GM23338 (cell line): ENCODE measurements around the gene MYADM. TPM values are rescaled to one million over a fixed set of nuclear protein-coding genes. Genes with fewer than 3 reads are reported as not detected.

Experiments used
- ATAC-seq: fragments of 200-7000 bp; cut with Tn5 transposase; 3 replicates; pipeline ENCODE4 v1.9.1; 2020
- DNase-seq: peaks from one replicate; pipeline ENCODE4 v3.0.0-alpha.2; 2015; ENCODE audit warnings: low spot score
- H2AFZ ChIP-seq: fragments of 200-600 bp; sonication (generic); 2 replicates; pipeline ENCODE4 v1.8.0; 2016; ENCODE audit warnings: antibody characterized with exemption, mild to moderate bottlenecking, moderate library complexity
- H3F3A ChIP-seq: fragments of 200-600 bp; sonication (generic); replicated peaks from 2 replicates; pipeline ENCODE4 v1.8.0; 2017; ENCODE audit warnings: antibody characterized with exemption, mixed run types, low read depth
- H3K27ac ChIP-seq: fragments of 200-600 bp; sonication (generic); 2 replicates; pipeline ENCODE4 v1.6.1; 2016; ENCODE audit warnings: low read depth
- H3K27me3 ChIP-seq: fragments of 200-600 bp; sonication (generic); 2 replicates; pipeline ENCODE4 v1.8.0; 2016; ENCODE audit warnings: mild to moderate bottlenecking, mixed run types, moderate library complexity; ENCODE audit not compliant: insufficient read depth
- H3K36me3 ChIP-seq: fragments of 200-600 bp; sonication (generic); 2 replicates; pipeline ENCODE4 v1.8.0; 2016; ENCODE audit warnings: mild to moderate bottlenecking; ENCODE audit not compliant: insufficient read depth
- H3K4me1 ChIP-seq: fragments of 200-600 bp; sonication (generic); 2 replicates; pipeline ENCODE4 v1.8.0; 2016; ENCODE audit warnings: mild to moderate bottlenecking, moderate library complexity; ENCODE audit not compliant: insufficient read depth
- H3K4me2 ChIP-seq: fragments of 200-600 bp; sonication (generic); 2 replicates; pipeline ENCODE4 v1.7.1; 2017; ENCODE audit warnings: mixed run types
- H3K4me3 ChIP-seq: fragments of 200-600 bp; sonication (generic); 2 replicates; pipeline ENCODE4 v1.6.1; 2016; ENCODE audit warnings: mixed run types
- H3K79me2 ChIP-seq: fragments of 200-600 bp; sonication (generic); replicated peaks from 2 replicates; pipeline ENCODE4 v1.8.0; 2017; ENCODE audit warnings: mild to moderate bottlenecking; ENCODE audit not compliant: insufficient read depth
- H3K9me2 ChIP-seq: fragments of 200-600 bp; sonication (generic); 2 replicates; pipeline ENCODE4 v1.8.0; 2017; ENCODE audit not compliant: insufficient read depth
- H4K20me1 ChIP-seq: fragments of 200-600 bp; sonication (generic); replicated peaks from 2 replicates; pipeline ENCODE4 v1.8.0; 2017; ENCODE audit warnings: mild to moderate bottlenecking; ENCODE audit not compliant: insufficient read depth
- H3K27ac Mint-ChIP-seq: 2 replicates; pipeline ENCODE4 v1.8.0; 2020; ENCODE audit warnings: inconsistent platforms, mild to moderate bottlenecking, moderate library complexity, mixed read lengths
- H3K27me3 Mint-ChIP-seq: 3 replicates; pipeline ENCODE4 v1.8.0; 2022; ENCODE audit warnings: low read depth, mild to moderate bottlenecking, moderate library complexity, mixed read lengths, inconsistent platforms; ENCODE audit not compliant: insufficient read depth, poor library complexity
- H3K36me3 Mint-ChIP-seq: 3 replicates; pipeline ENCODE4 v1.8.0; 2021; ENCODE audit warnings: low read depth, mild to moderate bottlenecking, inconsistent platforms, moderate library complexity, mixed read lengths
- H3K4me1 Mint-ChIP-seq: 3 replicates; pipeline ENCODE4 v1.8.0; 2020; ENCODE audit warnings: mild to moderate bottlenecking, inconsistent platforms, mixed read lengths
- H3K4me3 Mint-ChIP-seq: 3 replicates; pipeline ENCODE4 v1.8.0; 2021; ENCODE audit warnings: moderate library complexity, mild to moderate bottlenecking, inconsistent platforms, mixed read lengths
- H3K9me3 Mint-ChIP-seq: 3 replicates; pipeline ENCODE4 v1.8.0; 2020; ENCODE audit warnings: moderate library complexity, mild to moderate bottlenecking, inconsistent platforms, mixed read lengths
- CTCF ChIP-seq, 2 experiments: fragments of 200-600 bp in 1 of 2; sonication (generic) in 1 of 2; conservative IDR thresholded peaks; 2 replicates each; pipeline versions ENCODE4 v1.5.1 to v1.6.1; 2016 to 2017; ENCODE audit warnings: antibody characterized with exemption in 2 of 2, low read depth in 2 of 2, mild to moderate bottlenecking in 2 of 2, moderate library complexity in 1 of 2
- EZH2 ChIP-seq: fragments of 200-600 bp; sonication (generic); IDR thresholded peaks from one replicate; pipeline ENCODE4 v1.8.0; 2017; ENCODE audit warnings: antibody characterized with exemption, mild to moderate bottlenecking, low read depth; ENCODE audit not compliant: unreplicated experiment
- NANOG ChIP-seq: IDR thresholded peaks from 2 replicates; pipeline ENCODE4 v1.6.1; 2016; ENCODE audit warnings: antibody characterized with exemption, borderline replicate concordance
- STAT1 ChIP-seq: IDR thresholded peaks from one replicate; pipeline ENCODE4 v1.6.1; 2016; ENCODE audit warnings: antibody characterized with exemption; ENCODE audit not compliant: unreplicated experiment
- ZNF114 ChIP-seq: fragments of 250-450 bp; sonication (Bioruptor Pico); IDR thresholded peaks from 2 replicates; pipeline ENCODE4 v1.5.0; 2020; ENCODE audit warnings: mild to moderate bottlenecking, moderate library complexity
- polyA plus RNA-seq: library from polyadenylated mRNA; unstranded; fragments of >200 nt; fragmentation: Nextera tagmentation; extraction: Ambion mirVana; gene quantifications from 2 replicates; pipeline ENCODE4 v1.2.1, GENCODE V29; 2016
- total RNA-seq: library from RNA; depleted of rRNA; stranded (reverse); fragments of >200 nt; shearing (Covaris generic); gene quantifications from 2 replicates; pipeline ENCODE4 v1.2.3, GENCODE V29; 2014
- TF ChIP-seq, protein P1 (sequence below): fragments of 250-450 bp; sonication (Bioruptor Pico); IDR thresholded peaks from 2 replicates; pipeline ENCODE4 v1.5.0; 2020; ENCODE audit warnings: mild to moderate bottlenecking, moderate library complexity
- TF ChIP-seq, protein P2 (sequence below): IDR thresholded peaks from 2 replicates; pipeline ENCODE4 v1.6.1; 2016; ENCODE audit warnings: antibody characterized with exemption

The MYADM gene
- total and polyA plus RNA-seq, 2 experiments from 2014 or later, result 49.9 to 57.1 TPM

DNA sequence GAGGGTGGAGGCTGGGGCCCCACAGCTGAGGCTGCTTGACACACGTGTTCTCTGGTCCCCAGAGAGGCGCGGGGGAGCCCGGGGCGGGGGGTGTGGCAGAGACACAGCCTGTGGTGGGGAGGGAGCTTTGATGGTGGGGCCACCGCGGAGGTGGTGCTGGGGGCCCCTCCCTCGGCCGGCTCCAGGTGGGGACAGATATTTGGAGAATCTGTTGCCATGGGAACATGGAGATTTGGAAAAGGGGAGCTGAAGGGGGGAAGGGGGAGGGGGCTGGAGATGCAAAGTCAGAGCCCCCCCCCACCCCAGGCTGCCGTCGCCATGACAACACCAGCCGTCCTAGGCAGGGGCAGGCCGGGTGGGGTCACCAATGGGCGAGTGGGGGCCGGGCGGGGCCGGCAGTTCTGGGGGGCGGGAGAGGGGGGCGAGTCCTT, 15.6 kb downstream of the MYADM start (continued):
- TF ChIP-seq, protein P1, sequence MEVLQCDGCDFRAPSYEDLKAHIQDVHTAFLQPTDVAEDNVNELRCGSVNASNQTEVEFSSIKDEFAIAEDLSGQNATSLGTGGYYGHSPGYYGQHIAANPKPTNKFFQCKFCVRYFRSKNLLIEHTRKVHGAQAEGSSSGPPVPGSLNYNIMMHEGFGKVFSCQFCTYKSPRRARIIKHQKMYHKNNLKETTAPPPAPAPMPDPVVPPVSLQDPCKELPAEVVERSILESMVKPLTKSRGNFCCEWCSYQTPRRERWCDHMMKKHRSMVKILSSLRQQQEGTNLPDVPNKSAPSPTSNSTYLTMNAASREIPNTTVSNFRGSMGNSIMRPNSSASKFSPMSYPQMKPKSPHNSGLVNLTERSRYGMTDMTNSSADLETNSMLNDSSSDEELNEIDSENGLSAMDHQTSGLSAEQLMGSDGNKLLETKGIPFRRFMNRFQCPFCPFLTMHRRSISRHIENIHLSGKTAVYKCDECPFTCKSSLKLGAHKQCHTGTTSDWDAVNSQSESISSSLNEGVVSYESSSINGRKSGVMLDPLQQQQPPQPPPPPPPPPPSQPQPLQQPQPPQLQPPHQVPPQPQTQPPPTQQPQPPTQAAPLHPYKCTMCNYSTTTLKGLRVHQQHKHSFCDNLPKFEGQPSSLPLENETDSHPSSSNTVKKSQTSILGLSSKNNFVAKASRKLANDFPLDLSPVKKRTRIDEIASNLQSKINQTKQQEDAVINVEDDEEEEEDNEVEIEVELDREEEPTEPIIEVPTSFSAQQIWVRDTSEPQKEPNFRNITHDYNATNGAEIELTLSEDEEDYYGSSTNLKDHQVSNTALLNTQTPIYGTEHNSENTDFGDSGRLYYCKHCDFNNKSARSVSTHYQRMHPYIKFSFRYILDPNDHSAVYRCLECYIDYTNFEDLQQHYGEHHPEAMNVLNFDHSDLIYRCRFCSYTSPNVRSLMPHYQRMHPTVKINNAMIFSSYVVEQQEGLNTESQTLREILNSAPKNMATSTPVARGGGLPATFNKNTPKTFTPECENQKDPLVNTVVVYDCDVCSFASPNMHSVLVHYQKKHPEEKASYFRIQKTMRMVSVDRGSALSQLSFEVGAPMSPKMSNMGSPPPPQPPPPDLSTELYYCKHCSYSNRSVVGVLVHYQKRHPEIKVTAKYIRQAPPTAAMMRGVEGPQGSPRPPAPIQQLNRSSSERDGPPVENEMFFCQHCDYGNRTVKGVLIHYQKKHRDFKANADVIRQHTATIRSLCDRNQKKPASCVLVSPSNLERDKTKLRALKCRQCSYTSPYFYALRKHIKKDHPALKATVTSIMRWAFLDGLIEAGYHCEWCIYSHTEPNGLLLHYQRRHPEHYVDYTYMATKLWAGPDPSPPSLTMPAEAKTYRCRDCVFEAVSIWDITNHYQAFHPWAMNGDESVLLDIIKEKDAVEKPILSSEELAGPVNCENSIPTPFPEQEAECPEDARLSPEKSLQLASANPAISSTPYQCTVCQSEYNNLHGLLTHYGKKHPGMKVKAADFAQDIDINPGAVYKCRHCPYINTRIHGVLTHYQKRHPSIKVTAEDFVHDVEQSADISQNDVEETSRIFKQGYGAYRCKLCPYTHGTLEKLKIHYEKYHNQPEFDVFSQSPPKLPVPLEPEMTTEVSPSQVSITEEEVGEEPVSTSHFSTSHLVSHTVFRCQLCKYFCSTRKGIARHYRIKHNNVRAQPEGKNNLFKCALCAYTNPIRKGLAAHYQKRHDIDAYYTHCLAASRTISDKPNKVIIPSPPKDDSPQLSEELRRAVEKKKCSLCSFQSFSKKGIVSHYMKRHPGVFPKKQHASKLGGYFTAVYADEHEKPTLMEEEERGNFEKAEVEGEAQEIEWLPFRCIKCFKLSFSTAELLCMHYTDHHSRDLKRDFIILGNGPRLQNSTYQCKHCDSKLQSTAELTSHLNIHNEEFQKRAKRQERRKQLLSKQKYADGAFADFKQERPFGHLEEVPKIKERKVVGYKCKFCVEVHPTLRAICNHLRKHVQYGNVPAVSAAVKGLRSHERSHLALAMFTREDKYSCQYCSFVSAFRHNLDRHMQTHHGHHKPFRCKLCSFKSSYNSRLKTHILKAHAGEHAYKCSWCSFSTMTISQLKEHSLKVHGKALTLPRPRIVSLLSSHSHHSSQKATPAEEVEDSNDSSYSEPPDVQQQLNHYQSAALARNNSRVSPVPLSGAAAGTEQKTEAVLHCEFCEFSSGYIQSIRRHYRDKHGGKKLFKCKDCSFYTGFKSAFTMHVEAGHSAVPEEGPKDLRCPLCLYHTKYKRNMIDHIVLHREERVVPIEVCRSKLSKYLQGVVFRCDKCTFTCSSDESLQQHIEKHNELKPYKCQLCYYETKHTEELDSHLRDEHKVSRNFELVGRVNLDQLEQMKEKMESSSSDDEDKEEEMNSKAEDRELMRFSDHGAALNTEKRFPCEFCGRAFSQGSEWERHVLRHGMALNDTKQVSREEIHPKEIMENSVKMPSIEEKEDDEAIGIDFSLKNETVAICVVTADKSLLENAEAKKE, result no peak
- TF ChIP-seq, protein P2, sequence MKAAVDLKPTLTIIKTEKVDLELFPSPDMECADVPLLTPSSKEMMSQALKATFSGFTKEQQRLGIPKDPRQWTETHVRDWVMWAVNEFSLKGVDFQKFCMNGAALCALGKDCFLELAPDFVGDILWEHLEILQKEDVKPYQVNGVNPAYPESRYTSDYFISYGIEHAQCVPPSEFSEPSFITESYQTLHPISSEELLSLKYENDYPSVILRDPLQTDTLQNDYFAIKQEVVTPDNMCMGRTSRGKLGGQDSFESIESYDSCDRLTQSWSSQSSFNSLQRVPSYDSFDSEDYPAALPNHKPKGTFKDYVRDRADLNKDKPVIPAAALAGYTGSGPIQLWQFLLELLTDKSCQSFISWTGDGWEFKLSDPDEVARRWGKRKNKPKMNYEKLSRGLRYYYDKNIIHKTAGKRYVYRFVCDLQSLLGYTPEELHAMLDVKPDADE, result no peak
- TF ChIP-seq NANOG, result no peak
- no peak for TF ChIP-seq STAT1

GRCh38 chr19:53883741-53884140, 16.1 kb downstream of the MYADM start:
- Histone ChIP-seq H3K9me2 (no peaks in the 10 kb centered on the region), H3K79me2 (no peaks in the 10 kb centered on the region), H3K4me1 (peaks cover 30% of the 10 kb centered on the region), H3K36me3 (no peaks in the 10 kb centered on the region; the same call in 1 of the 2 replicates), H3F3A (peaks cover 27% of the 10 kb centered on the region), H3K27ac (no peak overlapping the region), H3K4me3 (peak overlapping the region; percentile 89), H3K4me2 (peak overlapping the region; percentile 81), H4K20me1 (no peaks in the 10 kb centered on the region), H3K27me3 (peaks cover 11% of the 10 kb centered on the region), H2AFZ (no peak overlapping the region)
- no peak overlapping the region for H3K27ac Mint-ChIP-seq
- H3K27me3 Mint-ChIP-seq, result peaks cover 24% of the 10 kb centered on the region
- peaks cover 3% of the 10 kb centered on the region; the same call in 2 of the 3 replicates for H3K36me3 Mint-ChIP-seq
- H3K4me3 Mint-ChIP-seq, result peak overlapping the region; percentile 74
- peaks cover 13% of the 10 kb centered on the region for H3K4me1 Mint-ChIP-seq
- DNase-seq (peak; percentile 41), ATAC-seq (no peak)
- H3K9me3 Mint-ChIP-seq, result no peaks in the 10 kb centered on the region
- no peak for TF ChIP-seq EZH2
- no peak for TF ChIP-seq CTCF (conservative IDR thresholded peaks at IDR 0.05; ENCODE audit: low read depth in 2 of 2)
- TF ChIP-seq, protein P2, result no peak
- TF ChIP-seq ZNF114 (CRISPR knock-in tag), result no peak
